GM18873 (cell line): Measurements from ENCODE around the gene HAPLN2.
"Not testable (repeated sequence)": the region's sequence is repeated elsewhere in the genome, so short reads cannot be mapped to it uniquely, and the experiment has no call there.

Experiments used
- ATAC-seq: cut with Tn5 transposase; IDR thresholded peaks from one replicate; pipeline ENCODE4 v1.9.1; 2021; ENCODE audit warnings: mild to moderate bottlenecking, moderate library complexity, moderate number of reproducible peaks; ENCODE audit not compliant: unreplicated experiment, low FRiP score

HAPLN2 gene

GRCh38 chr1:156616463-156616862 lies 2.8 kb upstream of the HAPLN2 start:
- no peak for ATAC-seq

DNA sequence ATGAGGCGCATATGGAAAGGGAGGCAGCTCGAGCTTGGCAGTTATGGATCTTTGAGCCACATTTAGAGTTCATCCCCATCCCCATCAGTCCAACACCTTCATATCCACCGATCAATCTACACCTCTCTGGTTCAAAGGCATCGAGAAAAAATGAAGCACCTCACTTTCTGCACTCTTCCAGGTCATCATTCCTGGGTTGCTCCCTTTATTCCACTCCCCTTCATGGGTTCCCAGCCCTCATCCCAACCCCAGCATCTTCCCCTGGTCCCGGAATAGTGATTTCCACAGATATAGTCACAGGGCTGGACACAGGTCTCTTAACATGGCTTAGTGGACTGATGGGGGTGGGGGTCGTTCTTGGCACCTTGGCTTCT lies 354 bp downstream of the HAPLN2 start:
- no peak for ATAC-seq

GRCh38 chr1:156622581-156623297 lies 3.5 kb downstream of the HAPLN2 start:
- no peak for ATAC-seq

DNA sequence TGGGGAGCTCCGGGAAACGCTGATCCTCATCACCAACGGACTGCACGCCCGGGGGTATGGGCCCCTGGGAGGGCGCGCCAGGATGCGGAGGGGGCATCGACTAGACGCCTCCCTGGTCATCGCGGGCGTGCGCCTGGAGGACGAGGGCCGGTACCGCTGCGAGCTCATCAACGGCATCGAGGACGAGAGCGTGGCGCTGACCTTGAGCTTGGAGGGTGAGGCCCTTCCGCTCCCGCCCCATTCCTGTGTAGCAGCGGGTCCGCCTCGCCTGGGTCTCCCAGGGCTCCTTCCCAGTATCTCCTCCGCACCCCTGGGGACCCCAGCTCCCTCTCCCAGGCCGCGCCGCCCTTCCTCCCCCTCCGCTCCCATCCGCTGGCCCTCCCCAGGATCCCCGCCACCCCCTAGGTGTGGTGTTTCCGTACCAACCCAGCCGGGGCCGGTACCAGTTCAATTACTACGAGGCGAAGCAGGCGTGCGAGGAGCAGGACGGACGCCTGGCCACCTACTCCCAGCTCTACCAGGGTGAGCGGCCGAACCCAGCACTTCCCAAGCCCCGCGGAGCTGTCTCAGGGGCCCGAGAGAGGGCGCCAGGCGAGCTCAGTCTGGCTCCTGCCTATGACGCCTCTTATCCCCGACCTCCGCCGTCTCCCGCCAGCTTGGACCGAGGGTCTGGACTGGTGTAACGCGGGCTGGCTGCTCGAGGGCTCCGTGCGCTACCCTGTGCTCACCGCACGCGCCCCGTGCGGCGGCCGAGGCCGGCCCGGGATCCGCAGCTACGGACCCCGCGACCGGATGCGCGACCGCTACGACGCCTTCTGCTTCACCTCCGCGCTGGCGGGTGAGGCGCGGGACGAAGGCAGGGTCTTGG lies 5.0 kb downstream of the HAPLN2 start:
- ATAC-seq = no peak

DNA sequence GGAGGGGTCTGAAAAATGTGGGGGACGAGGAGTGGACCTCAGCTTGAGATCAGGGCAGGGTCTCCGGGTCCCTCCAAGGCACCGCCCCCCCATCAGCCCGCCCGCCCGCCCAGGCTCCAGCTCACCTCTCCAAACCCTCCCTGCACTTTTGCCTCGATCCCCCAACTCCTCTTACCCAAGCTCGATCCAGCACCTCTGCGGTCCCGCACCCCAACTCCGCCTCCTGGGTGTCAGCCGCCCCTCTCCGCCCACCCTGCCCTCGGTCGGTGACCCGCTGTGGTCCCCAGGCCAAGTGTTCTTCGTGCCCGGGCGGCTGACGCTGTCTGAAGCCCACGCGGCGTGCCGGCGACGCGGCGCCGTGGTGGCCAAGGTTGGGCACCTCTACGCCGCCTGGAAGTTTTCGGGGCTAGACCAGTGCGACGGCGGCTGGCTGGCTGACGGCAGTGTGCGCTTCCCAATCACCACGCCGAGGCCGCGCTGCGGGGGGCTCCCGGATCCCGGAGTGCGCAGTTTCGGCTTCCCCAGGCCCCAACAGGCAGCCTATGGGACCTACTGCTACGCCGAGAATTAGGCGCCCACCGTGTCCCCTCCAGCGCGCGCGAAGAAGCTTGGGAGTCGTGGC lies 5.7 kb downstream of the HAPLN2 start:
- ATAC-seq = no peak

DNA sequence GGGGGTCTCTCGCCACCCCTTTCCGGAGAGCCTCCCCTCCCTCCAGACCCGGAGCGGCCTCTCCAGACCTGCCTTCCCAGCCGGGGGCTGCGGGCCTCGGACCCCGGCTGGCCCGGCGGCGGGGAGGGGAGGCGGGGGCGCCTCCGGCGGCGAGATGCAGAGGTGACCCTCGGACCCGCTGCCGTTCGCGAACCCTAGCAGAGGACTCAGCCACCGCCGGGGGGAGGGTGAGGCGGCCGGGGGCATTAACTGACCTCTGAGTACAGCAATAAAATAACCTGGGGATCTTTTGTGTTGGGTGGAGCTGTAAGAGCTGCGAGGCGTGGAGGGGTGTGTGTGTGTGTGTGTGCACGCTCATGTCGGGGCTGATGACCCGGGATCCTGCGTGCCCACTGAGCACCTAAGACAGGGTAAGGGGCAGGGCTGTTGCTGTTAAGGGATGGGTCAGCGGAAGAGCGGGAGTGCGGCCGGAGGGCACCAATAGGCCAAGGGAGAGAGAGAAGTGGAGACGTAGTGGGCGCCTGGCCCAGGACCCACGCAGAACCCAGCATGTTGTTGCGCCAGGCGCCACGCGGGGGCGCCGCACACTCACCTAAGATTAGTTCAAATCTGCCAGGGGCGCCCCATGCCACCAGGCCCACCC lies 6.3 kb downstream of the HAPLN2 start:
- no peak for ATAC-seq

DNA sequence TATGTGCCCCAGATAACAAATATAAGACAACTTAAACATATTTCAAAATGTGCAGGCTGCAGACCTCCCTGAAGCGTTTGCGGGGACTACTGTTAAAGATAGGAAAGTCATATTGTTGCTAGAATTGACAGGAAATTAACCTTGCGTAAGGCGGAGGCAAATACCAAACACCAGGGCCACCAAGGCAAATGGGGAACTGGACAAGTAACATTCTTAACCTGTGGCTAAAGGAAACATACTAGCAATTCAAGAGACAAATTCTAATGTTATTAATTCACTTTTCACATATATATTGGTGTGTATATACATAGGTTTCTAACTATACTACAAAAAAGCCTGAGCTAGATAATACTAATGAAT lies 6.8 kb downstream of the HAPLN2 start:
- no peak for ATAC-seq

DNA sequence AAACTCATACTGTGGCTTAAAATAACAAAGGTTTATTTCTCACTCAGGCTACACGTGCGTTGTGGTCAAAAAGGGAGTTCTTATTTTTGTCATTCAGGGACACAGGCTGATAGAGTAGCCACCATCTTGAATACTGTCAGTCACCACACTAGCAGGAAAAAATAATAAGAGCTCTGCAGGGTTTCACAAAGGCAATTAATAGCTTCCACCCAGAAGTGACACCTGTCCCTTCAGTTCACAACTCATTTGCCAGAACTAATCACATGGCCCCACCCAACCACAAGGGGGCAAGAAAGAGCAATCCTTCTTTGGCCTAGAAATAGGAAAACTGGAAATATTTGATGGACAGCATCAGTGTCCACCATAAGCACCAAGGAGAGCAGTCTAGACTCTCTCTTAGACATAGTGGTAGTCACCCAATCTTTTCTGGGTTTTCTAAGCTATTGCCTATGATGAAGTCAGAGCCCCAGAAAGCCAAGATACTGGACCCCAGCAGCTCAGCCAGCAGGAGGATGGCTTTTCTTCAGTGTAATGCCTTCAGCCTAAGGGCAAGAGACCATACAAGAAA lies 8.2 kb downstream of the HAPLN2 start:
- no peak for ATAC-seq

DNA sequence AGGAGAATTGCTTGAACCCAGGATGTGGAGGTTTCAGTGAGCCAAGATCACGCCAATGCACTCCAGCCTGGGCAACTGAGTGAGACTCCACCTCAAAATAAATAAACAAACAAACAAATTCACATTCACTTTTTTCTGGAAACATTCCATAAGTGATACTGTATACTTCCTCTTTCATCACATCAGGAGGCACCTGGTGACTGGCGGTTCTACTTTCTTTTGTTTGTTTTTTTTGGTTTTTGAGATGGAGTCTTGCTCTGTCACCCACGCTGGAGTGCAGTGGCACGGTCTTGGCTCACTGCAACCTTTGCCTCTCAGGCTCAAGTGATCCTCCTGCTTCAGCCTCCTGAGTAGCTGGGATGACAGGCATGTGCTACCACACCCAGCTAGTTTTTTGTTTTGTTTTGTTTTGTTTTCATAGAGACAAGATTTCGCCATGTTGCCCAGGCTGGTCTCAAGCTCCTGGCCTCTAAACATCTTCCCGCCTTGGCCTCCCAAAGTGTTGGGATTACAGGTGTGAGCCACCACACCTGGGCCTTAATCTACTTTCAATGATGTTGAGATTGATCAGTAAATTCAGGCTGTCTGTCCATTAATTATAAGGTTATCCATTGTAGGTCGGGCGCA lies 10.7 kb downstream of the HAPLN2 start:
- ATAC-seq = no peak

DNA sequence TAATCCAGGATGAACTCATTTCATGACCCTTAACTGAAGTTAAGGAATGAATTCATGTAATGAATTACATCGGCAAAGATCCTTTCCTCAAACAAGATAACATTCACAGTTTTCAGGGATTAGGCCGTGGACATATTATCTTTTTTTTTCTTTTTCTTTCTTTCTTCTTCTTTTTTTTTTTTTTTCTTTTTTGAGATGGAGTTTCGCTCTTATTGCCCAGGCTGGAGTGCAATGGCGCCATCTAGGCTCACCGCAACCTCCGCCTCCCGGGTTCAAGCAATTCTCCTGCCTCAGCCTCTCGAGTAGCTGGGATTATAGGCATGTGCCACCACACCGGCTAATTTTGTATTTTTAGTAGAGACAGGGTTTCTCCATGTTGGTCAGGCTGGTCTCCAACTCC lies 11.9 kb downstream of the HAPLN2 start:
- ATAC-seq = not testable (repeated sequence)

- ATAC-seq = no peak
These were observed 13.1 kb downstream of the HAPLN2 start for GRCh38 chr1:156632355-156632754.

GRCh38 chr1:156638189-156638985 lies 19.2 kb downstream of the HAPLN2 start:
- no peak for ATAC-seq

GRCh38 chr1:156639601-156640101 lies 20.4 kb downstream of the HAPLN2 start:
- no peak for ATAC-seq

GRCh38 chr1:156640842-156641706 lies 21.9 kb downstream of the HAPLN2 start:
- no peak for ATAC-seq

GRCh38 chr1:156641761-156642264 lies 22.6 kb downstream of the HAPLN2 start, which contains the start of gene BCAN:
BCAN (plus strand) TSS chr1:156642117; CDS start chr1:156646055, 3,938 bp downstream.
- ATAC-seq = no peak

GRCh38 chr1:156642265-156643048 lies 23.2 kb downstream of the HAPLN2 start:
- ATAC-seq = no peak
